ENCODE data around the gene TECPR2.

The TECPR2 gene

GRCh38 chr14:102427642-102428041, 64.9 kb downstream of the TECPR2 start:
- H3K27ac ChIP-seq (ENCODE audit: low read depth, low read length) = no peak overlapping the region
- H3K4me1 ChIP-seq (ENCODE audit: control insufficient read depth, insufficient read depth, low read length) = peaks cover 4% of the 10 kb centered on the region; the same call in 1 of the 2 replicates
- peaks cover 31% of the 10 kb centered on the region for H3K36me3 ChIP-seq (ENCODE audit: control insufficient read depth, insufficient read depth, low read length)
- no peaks in the 10 kb centered on the region for H3K27me3 ChIP-seq (ENCODE audit: control insufficient read depth, insufficient read depth, low read length)
- H3K9me3 ChIP-seq (ENCODE audit: control insufficient read depth, insufficient read depth, low read depth, low read length) = peaks cover 3% of the 10 kb centered on the region; the same call in 1 of the 2 replicates
- no peak overlapping the region for H3K4me3 ChIP-seq (ENCODE audit: low read depth, low read length)
- no peak overlapping the region for H3K9ac ChIP-seq (ENCODE audit: low read length)

DNA sequence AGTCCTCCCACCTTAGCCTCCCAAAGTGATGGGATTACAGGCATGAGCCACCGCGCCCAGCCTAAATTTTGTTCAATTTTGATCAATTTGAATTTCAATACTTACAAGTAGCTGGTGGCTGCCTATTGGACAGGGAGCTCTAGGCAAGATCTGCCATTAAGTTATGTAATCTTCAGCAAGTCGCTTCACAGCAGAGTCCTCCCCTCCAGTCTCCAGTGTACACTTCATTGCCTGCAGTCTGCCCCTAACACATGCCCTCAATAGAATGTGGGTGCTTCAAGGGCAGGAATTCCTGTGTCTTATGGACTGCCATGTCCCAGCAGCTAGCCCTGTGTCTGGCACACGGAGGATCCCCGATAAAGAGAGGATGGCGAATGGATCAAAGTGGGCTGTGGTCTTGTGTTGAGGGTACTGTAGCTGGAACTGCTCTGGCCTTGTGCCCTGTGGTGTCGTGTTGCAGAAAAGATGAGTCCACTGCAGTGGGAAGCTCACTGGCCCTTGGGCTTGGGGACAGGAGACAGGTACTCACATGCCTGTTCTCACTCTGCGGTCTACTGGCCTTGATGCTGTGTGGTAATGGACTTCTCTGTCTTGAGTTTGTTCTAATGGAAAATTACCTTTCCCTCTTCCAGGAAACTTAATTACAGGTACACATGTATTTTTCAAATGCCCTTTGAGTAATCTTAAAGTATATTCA, 67.6 kb downstream of the TECPR2 start:
- no peak overlapping the region for H3K4me3 ChIP-seq (ENCODE audit: low read depth, low read length)
- H3K4me1 ChIP-seq (ENCODE audit: control insufficient read depth, insufficient read depth, low read length) = peaks cover 4% of the 10 kb centered on the region; the same call in 1 of the 2 replicates
- no peak overlapping the region for H3K27ac ChIP-seq (ENCODE audit: low read depth, low read length)
- H3K27me3 ChIP-seq (ENCODE audit: control insufficient read depth, insufficient read depth, low read length) = no peaks in the 10 kb centered on the region
- peaks cover 41% of the 10 kb centered on the region for H3K36me3 ChIP-seq (ENCODE audit: control insufficient read depth, insufficient read depth, low read length)
- no peak overlapping the region for H3K9ac ChIP-seq (ENCODE audit: low read length)
- H3K9me3 ChIP-seq (ENCODE audit: control insufficient read depth, insufficient read depth, low read depth, low read length) = peaks cover 3% of the 10 kb centered on the region; the same call in 1 of the 2 replicates

DNA sequence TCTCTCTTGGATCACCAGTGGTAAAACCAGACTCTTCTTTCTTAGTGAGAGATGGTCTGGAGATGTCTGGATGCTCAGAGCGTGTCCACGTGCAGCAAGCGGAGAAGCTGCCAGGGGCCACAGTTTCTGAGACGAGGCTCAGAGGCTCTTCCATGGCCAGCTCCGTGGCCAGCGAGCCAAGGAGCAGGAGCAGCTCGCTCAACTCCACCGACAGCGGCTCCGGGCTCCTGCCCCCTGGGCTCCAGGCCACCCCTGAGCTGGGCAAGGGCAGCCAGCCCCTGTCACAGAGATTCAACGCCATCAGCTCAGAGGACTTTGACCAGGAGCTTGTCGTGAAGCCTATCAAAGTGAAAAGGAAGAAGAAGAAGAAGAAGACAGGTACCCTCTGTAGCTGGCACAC, 69.0 kb downstream of the TECPR2 start:
- Histone ChIP-seq H3K27ac (ENCODE audit: low read depth, low read length) (no peak overlapping the region), H3K9ac (ENCODE audit: low read length) (no peak overlapping the region), H3K4me1 (ENCODE audit: control insufficient read depth, insufficient read depth, low read length) (peaks cover 4% of the 10 kb centered on the region; the same call in 1 of the 2 replicates), H3K4me3 (ENCODE audit: low read depth, low read length) (no peak overlapping the region), H3K36me3 (ENCODE audit: control insufficient read depth, insufficient read depth, low read length) (peaks cover 42% of the 10 kb centered on the region), H3K27me3 (ENCODE audit: control insufficient read depth, insufficient read depth, low read length) (no peaks in the 10 kb centered on the region), H3K9me3 (ENCODE audit: control insufficient read depth, insufficient read depth, low read depth, low read length) (peaks cover 3% of the 10 kb centered on the region; the same call in 1 of the 2 replicates)

DNA sequence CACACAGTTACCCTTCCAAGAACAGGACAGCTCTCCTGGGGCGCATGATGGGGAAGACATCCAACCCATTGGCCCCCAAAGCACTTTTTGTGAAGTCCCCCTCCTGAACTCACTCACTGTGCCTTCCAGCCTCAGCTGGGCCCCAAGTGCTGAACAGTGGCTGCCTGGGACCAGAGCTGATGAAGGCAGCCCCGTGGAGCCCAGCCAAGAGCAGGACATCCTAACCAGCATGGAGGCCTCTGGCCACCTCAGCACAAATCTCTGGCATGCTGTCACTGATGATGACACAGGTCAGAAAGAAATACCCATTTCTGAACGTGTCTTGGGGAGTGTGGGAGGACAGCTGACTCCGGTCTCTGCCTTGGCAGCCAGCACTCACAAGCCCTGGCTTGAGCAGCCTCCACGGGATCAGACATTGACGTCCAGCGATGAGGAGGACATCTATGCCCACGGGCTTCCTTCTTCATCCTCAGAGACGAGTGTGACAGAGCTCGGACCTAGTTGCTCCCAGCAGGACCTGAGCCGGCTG, 72.0 kb downstream of the TECPR2 start:
- Histone ChIP-seq H3K36me3 (ENCODE audit: control insufficient read depth, insufficient read depth, low read length) (peaks cover 33% of the 10 kb centered on the region), H3K4me3 (ENCODE audit: low read depth, low read length) (no peak overlapping the region), H3K4me1 (ENCODE audit: control insufficient read depth, insufficient read depth, low read length) (peaks cover 11% of the 10 kb centered on the region), H3K27ac (ENCODE audit: low read depth, low read length) (no peak overlapping the region), H3K27me3 (ENCODE audit: control insufficient read depth, insufficient read depth, low read length) (no peaks in the 10 kb centered on the region), H3K9me3 (ENCODE audit: control insufficient read depth, insufficient read depth, low read depth, low read length) (no peaks in the 10 kb centered on the region), H3K9ac (ENCODE audit: low read length) (no peak overlapping the region)

DNA sequence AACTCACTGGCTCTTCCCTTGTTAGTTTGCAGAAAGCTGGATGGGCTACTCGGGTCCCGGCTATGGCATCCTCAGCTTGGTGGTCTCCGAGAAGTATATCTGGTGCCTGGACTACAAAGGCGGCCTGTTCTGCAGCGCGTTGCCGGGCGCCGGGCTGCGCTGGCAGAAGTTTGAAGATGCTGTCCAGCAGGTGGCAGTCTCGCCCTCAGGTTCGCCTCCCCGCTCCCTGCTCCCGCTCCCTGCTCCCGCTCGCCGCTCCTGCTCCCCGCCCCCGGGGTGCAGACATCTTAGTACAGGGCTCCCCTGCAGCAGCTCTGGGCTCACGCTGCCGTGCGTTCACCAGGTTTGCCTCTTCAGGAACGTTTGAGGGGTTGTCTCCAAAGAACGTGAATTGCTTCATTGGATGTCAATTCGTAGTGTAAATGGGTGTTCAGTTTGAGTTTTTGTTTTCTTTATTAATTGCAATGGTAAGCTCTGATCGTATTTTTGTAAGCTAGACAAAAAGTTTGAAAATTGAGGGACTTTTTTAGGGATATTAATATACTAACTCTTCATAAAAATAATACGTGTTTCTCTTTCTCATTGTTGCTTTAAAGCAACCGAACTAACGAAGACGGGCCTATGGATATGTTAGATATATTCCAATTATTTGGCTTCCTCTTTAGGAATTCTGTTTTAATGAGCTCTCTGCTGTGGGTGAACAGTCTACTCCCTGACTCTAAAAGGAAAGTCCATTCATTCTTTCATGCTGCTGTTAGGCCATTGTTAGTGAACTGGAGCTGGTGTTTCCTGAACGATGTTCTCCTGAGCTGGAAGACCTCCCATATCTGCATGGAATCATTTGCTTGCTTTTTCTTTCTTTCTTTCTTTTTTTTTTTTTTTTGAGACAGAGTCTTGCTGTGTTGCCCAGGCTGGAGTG, 75.5 kb downstream of the TECPR2 start:
- H3K9me3 ChIP-seq (ENCODE audit: control insufficient read depth, insufficient read depth, low read depth, low read length) = no peaks in the 10 kb centered on the region
- H3K4me1 ChIP-seq (ENCODE audit: control insufficient read depth, insufficient read depth, low read length) = peaks cover 7% of the 10 kb centered on the region
- H3K4me3 ChIP-seq (ENCODE audit: low read depth, low read length) = 0 out of 2 replicates have a peak overlapping the region, but pooled peaks have one; percentile 11
- H3K36me3 ChIP-seq (ENCODE audit: control insufficient read depth, insufficient read depth, low read length) = peaks cover 52% of the 10 kb centered on the region
- H3K27ac ChIP-seq (ENCODE audit: low read depth, low read length) = no peak overlapping the region
- H3K9ac ChIP-seq (ENCODE audit: low read length) = no peak overlapping the region
- no peaks in the 10 kb centered on the region for H3K27me3 ChIP-seq (ENCODE audit: control insufficient read depth, insufficient read depth, low read length)

DNA sequence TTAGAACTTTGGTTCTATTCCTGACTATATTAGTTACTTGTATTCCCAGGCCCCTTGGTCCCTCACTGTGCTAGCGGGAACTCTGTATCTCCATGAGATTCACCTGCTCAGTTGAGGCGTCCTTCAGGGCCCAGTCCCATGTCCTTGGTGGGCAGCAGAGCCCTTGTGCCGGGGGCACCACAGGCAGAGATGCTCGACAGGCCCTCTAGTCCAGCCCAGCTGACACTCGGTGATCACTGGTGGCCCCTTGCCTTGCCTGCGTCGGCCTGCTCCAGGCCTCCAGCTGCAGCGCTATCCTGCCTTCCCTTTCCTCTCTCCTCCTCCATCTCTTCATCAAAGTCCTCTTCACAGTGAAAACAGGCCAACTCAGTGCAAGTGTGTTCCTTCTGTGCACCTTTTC, 76.8 kb downstream of the TECPR2 start:
- no peak overlapping the region for H3K27ac ChIP-seq (ENCODE audit: low read depth, low read length)
- peaks cover 59% of the 10 kb centered on the region for H3K36me3 ChIP-seq (ENCODE audit: control insufficient read depth, insufficient read depth, low read length)
- peaks cover 7% of the 10 kb centered on the region for H3K4me1 ChIP-seq (ENCODE audit: control insufficient read depth, insufficient read depth, low read length)
- no peak overlapping the region for H3K9ac ChIP-seq (ENCODE audit: low read length)
- H3K4me3 ChIP-seq (ENCODE audit: low read depth, low read length) = no peak overlapping the region
- H3K27me3 ChIP-seq (ENCODE audit: control insufficient read depth, insufficient read depth, low read length) = no peaks in the 10 kb centered on the region
- H3K9me3 ChIP-seq (ENCODE audit: control insufficient read depth, insufficient read depth, low read depth, low read length) = no peaks in the 10 kb centered on the region

DNA sequence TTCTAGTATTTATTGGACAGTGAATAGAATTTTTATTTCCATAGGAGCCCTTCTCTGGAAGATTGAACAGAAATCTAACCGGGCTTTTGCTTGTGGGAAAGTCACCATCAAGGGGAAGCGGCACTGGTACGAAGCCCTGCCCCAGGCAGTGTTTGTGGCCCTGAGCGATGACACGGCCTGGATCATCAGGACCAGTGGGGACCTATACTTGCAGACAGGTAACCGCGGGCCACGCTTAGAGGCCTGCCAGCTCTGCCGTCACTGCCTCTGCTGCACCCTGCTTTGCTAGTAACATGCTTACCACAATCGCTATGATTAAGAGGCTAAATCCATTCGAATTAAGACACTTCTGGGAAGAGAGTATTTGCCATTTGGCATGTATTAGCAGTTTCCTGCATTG, 77.7 kb downstream of the TECPR2 start:
- H3K27me3 ChIP-seq (ENCODE audit: control insufficient read depth, insufficient read depth, low read length) = no peaks in the 10 kb centered on the region
- no peak overlapping the region for H3K4me3 ChIP-seq (ENCODE audit: low read depth, low read length)
- H3K9me3 ChIP-seq (ENCODE audit: control insufficient read depth, insufficient read depth, low read depth, low read length) = no peaks in the 10 kb centered on the region
- no peak overlapping the region for H3K27ac ChIP-seq (ENCODE audit: low read depth, low read length)
- peaks cover 59% of the 10 kb centered on the region for H3K36me3 ChIP-seq (ENCODE audit: control insufficient read depth, insufficient read depth, low read length)
- no peak overlapping the region for H3K9ac ChIP-seq (ENCODE audit: low read length)
- H3K4me1 ChIP-seq (ENCODE audit: control insufficient read depth, insufficient read depth, low read length) = peaks cover 7% of the 10 kb centered on the region

- no peaks in the 10 kb centered on the region for H3K27me3 ChIP-seq (ENCODE audit: control insufficient read depth, insufficient read depth, low read length)
- peaks cover 74% of the 10 kb centered on the region for H3K36me3 ChIP-seq (ENCODE audit: control insufficient read depth, insufficient read depth, low read length)
- H3K9ac ChIP-seq (ENCODE audit: low read length) = no peak overlapping the region
- H3K27ac ChIP-seq (ENCODE audit: low read depth, low read length) = no peak overlapping the region
- no peaks in the 10 kb centered on the region for H3K9me3 ChIP-seq (ENCODE audit: control insufficient read depth, insufficient read depth, low read depth, low read length)
- peaks cover 7% of the 10 kb centered on the region for H3K4me1 ChIP-seq (ENCODE audit: control insufficient read depth, insufficient read depth, low read length)
- no peak overlapping the region for H3K4me3 ChIP-seq (ENCODE audit: low read depth, low read length)
Observed at GRCh38 chr14:102442241-102443211, 79.8 kb downstream of the TECPR2 start.

DNA sequence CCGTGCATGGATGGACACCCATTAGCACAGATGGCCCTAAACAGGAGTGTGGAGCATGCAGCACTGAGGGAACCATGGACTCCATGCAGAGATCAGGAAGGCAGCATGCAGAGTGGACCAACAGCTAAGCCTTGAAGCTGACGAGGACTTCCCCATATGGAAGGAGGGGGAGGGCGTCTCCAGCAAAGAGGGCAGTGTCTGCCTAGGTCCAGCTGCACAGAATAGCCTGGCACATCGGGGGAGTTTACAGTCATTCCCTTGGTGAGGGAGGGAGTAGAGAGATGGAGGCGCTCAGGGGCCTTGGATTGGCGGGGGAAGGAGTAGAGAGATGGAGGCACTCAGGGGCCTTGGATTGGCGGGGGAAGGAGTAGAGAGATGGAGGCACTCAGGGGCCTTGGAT, 82.3 kb downstream of the TECPR2 start:
- no peaks in the 10 kb centered on the region for H3K9me3 ChIP-seq (ENCODE audit: control insufficient read depth, insufficient read depth, low read depth, low read length)
- no peak overlapping the region for H3K9ac ChIP-seq (ENCODE audit: low read length)
- no peaks in the 10 kb centered on the region for H3K27me3 ChIP-seq (ENCODE audit: control insufficient read depth, insufficient read depth, low read length)
- no peak overlapping the region for H3K27ac ChIP-seq (ENCODE audit: low read depth, low read length)
- no peaks in the 10 kb centered on the region for H3K4me1 ChIP-seq (ENCODE audit: control insufficient read depth, insufficient read depth, low read length)
- H3K36me3 ChIP-seq (ENCODE audit: control insufficient read depth, insufficient read depth, low read length) = peaks cover 80% of the 10 kb centered on the region
- no peak overlapping the region for H3K4me3 ChIP-seq (ENCODE audit: low read depth, low read length)

GRCh38 chr14:102445641-102446040, 82.9 kb downstream of the TECPR2 start:
- H3K4me1 ChIP-seq (ENCODE audit: control insufficient read depth, insufficient read depth, low read length) = no peaks in the 10 kb centered on the region

More at GRCh38 chr14:102445641-102446040, 82.9 kb downstream of the TECPR2 start:
- Histone ChIP-seq H3K27me3 (ENCODE audit: control insufficient read depth, insufficient read depth, low read length) (no peaks in the 10 kb centered on the region), H3K9ac (ENCODE audit: low read length) (no peak overlapping the region), H3K27ac (ENCODE audit: low read depth, low read length) (no peak overlapping the region), H3K36me3 (ENCODE audit: control insufficient read depth, insufficient read depth, low read length) (peaks cover 80% of the 10 kb centered on the region), H3K9me3 (ENCODE audit: control insufficient read depth, insufficient read depth, low read depth, low read length) (no peaks in the 10 kb centered on the region), H3K4me3 (ENCODE audit: low read depth, low read length) (no peak overlapping the region)

Data from HUES6 (cell line).